DOHH2 (cell line): ENCODE results near the gene MRPL40.

Experiments
- EZH2phosphoT487 ChIP-seq: fragments of 200-600 bp; sonication (generic); IDR thresholded peaks from 2 replicates; pipeline ENCODE4 v1.6.1; 2017; ENCODE audit warnings: borderline replicate concordance, mild to moderate bottlenecking, antibody characterized with exemption, low read length, moderate library complexity, mixed read lengths
- TF ChIP-seq, protein P1 (sequence below): fragments of 200-600 bp; sonication (generic); IDR thresholded peaks from one replicate; pipeline ENCODE4 v1.5.1; 2014; ENCODE audit warnings: antibody characterized with exemption, mild to moderate bottlenecking, low read depth, low read length; ENCODE audit not compliant: poor library complexity, severe bottlenecking

DNA sequence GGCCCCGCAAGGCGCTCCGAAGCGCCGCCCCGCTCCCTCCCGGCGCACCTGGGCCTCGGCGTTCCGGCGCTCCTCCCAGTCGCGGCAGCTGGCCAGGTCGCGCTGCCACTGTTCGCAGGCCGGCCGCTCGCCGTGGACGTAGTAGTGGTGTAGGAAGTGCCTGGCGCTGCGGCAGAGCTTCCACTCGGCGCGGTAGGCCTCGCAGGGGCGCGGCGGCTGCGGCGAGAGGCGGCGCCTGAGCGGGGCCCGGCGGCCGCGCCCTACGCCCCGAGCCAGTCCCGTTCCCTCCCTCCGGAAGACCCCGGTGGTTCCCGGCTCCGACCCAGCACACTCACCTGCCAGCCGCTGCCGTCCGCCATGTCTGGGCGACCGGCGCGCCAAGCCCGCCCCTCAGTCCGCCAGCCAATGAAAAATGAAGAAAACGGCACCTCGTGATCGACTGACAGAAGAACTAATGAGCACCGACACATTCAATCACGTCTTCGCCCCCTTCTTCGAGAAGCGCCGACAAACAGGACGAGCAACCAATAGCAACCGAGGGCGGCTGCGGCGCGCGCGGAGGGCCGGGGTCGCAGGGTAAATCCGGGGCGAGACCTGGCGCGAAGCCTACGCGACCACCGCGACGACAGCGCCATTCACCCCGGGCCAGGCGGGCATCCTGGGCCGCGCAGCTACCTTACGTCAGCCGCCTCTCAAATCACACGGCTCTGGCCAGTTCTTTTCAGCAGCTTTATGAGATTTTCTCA lies 15.2 kb downstream of the MRPL40 start, which contains the start of gene C22orf39:
- TF ChIP-seq, protein P1, sequence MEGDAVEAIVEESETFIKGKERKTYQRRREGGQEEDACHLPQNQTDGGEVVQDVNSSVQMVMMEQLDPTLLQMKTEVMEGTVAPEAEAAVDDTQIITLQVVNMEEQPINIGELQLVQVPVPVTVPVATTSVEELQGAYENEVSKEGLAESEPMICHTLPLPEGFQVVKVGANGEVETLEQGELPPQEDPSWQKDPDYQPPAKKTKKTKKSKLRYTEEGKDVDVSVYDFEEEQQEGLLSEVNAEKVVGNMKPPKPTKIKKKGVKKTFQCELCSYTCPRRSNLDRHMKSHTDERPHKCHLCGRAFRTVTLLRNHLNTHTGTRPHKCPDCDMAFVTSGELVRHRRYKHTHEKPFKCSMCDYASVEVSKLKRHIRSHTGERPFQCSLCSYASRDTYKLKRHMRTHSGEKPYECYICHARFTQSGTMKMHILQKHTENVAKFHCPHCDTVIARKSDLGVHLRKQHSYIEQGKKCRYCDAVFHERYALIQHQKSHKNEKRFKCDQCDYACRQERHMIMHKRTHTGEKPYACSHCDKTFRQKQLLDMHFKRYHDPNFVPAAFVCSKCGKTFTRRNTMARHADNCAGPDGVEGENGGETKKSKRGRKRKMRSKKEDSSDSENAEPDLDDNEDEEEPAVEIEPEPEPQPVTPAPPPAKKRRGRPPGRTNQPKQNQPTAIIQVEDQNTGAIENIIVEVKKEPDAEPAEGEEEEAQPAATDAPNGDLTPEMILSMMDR = no peak
- no peak for TF ChIP-seq EZH2phosphoT487
